SU-DHL-6 (cell line): ENCODE measurements around the gene SNX1.

Experiments used
- H2AFZ ChIP-seq: fragments of 200-600 bp; sonication (generic); 2 replicates; pipeline ENCODE4 v1.6.1; 2014; ENCODE audit warnings: low read depth, mild to moderate bottlenecking, moderate library complexity, mixed read lengths, antibody characterized with exemption, low read length; ENCODE audit not compliant: severe bottlenecking
- H3F3A ChIP-seq: fragments of 200-600 bp; shearing (Covaris generic); 2 replicates; pipeline ENCODE4 v1.6.0; 2016; ENCODE audit warnings: antibody characterized with exemption, mild to moderate bottlenecking; ENCODE audit not compliant: insufficient read depth
- H3K27ac ChIP-seq: fragments of 200-600 bp; sonication (generic); 2 replicates; pipeline ENCODE4 v1.5.1; 2016; ENCODE audit warnings: low read depth, mild to moderate bottlenecking, low read length, moderate library complexity, mixed read lengths
- H3K27me3 ChIP-seq: fragments of 200-600 bp; sonication (generic), shearing (Covaris generic); 2 replicates; pipeline ENCODE4 v1.6.0; 2014; ENCODE audit warnings: mild to moderate bottlenecking, low read length
- H3K36me3 ChIP-seq: fragments of 200-600 bp; sonication (generic); 2 replicates; pipeline ENCODE4 v1.6.1; 2014; ENCODE audit warnings: mild to moderate bottlenecking, low read length, mixed read lengths
- H3K4me2 ChIP-seq: fragments of 300-600, 200-600 bp; shearing (Covaris generic), sonication (generic); 2 replicates; pipeline ENCODE4 v1.6.0; 2014; ENCODE audit warnings: low read length, low read depth, mild to moderate bottlenecking; ENCODE audit not compliant: poor library complexity, severe bottlenecking
- H3K4me3 ChIP-seq: fragments of 200-600 bp; sonication (generic); 2 replicates; pipeline ENCODE4 v1.5.1; 2014; ENCODE audit warnings: antibody characterized with exemption, low read length, mild to moderate bottlenecking, mixed read lengths; ENCODE audit not compliant: insufficient read depth, poor library complexity, severe bottlenecking
- H3K79me2 ChIP-seq: fragments of 200-600 bp; sonication (generic); 2 replicates; pipeline ENCODE4 v1.6.1; 2014; ENCODE audit warnings: mild to moderate bottlenecking, low read length, moderate library complexity; ENCODE audit not compliant: insufficient read depth
- H3K9ac ChIP-seq: fragments of 200-600 bp; sonication (generic); 2 replicates; pipeline ENCODE4 v1.7.0; 2014; ENCODE audit warnings: mild to moderate bottlenecking, low read length
- H3K9me2 ChIP-seq: fragments of 200-600 bp; sonication (generic); replicated peaks from 2 replicates; pipeline ENCODE4 v1.6.1; 2014; ENCODE audit warnings: low read length; ENCODE audit not compliant: insufficient read depth
- H3K9me3 ChIP-seq: fragments of 200-600 bp; sonication (generic); 2 replicates; pipeline ENCODE4 v1.6.1; 2014; ENCODE audit warnings: low read length, mixed read lengths; ENCODE audit not compliant: insufficient read depth
- H4K20me1 ChIP-seq: fragments of 200-600 bp; sonication (generic); 2 replicates; pipeline ENCODE4 v1.6.1; 2014; ENCODE audit warnings: low read depth, mild to moderate bottlenecking, antibody characterized with exemption, low read length, moderate library complexity, mixed read lengths
- CTCF ChIP-seq: fragments of 200-600 bp; sonication (generic); IDR thresholded peaks from one replicate; pipeline ENCODE4 v1.5.1; 2017; ENCODE audit warnings: antibody characterized with exemption, mild to moderate bottlenecking, low read length, moderate library complexity; ENCODE audit not compliant: insufficient read depth, poor library complexity, severe bottlenecking
- EZH2phosphoT487 ChIP-seq: fragments of 200-600 bp; sonication (generic), shearing (Covaris generic); conservative IDR thresholded peaks from 2 replicates; pipeline ENCODE4 v1.6.1; 2018; ENCODE audit warnings: mild to moderate bottlenecking, antibody characterized with exemption, low read length, moderate library complexity, mixed read lengths

Gene SNX1

DNA sequence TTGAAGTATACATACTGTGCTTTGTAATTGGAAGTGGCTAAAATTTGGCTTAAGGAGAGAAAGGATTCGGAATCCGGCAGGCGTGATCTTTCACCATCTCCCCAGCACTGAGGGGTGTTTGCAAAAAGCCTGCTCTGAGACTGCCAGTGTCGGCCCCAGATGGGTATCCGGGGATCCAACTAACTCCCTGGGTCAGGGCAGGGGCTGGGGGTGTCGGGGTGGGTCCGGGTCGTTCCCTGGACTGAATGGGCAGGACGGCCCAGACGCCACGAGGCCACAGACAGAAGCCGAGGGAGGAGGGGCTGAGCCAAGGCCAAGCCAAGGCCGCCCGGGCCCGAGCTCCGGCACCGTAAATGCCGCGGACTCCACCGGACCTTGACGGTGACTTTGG lies 66.7 kb downstream of the SNX1 start:
- Histone ChIP-seq H3K9ac (peak overlapping the region; percentile 89), H4K20me1 (no peaks in the 10 kb centered on the region; the same call in 1 of the 2 replicates), H3K4me3 (peak overlapping the region; percentile 95), H3F3A (peaks cover 30% of the 10 kb centered on the region), H3K36me3 (peaks cover 6% of the 10 kb centered on the region; the same call in 1 of the 2 replicates), H3K79me2 (peaks cover 21% of the 10 kb centered on the region), H3K9me2 (no peaks in the 10 kb centered on the region), H3K9me3 (no peaks in the 10 kb centered on the region), H3K27me3 (no peaks in the 10 kb centered on the region), H3K27ac (peak overlapping the region; percentile 59), H2AFZ (no peak overlapping the region), H3K4me2 (peak overlapping the region; percentile 83)
- TF ChIP-seq EZH2phosphoT487 (no peak), CTCF (no peak)

GRCh38 chr15:64162869-64163658 lies 67.3 kb downstream of the SNX1 start, which contains the start of gene PPIB:
Gene PPIB, minus strand, starts transcription at chr15:64163022. Its CDS starts 36 bp downstream, at chr15:64162986.
- peaks cover 24% of the 10 kb centered on the region for H3F3A ChIP-seq

GRCh38 chr15:64163659-64164362 lies 68.0 kb downstream of the SNX1 start:
- Histone ChIP-seq H3K27ac (peak overlapping the region; percentile 72), H2AFZ (peak overlapping the region; percentile 85)
- TF ChIP-seq CTCF (no peak), EZH2phosphoT487 (no peak)

More at GRCh38 chr15:64162869-64163658, 67.3 kb downstream of the SNX1 start, which contains the start of gene PPIB:
- peak within 1 kb of the TSS; percentile 85 for H2AFZ ChIP-seq
- H3K27ac ChIP-seq, result peak within 1 kb of the TSS; percentile 72
- H3K36me3 ChIP-seq, result peaks cover 6% of the 10 kb centered on the region; the same call in 1 of the 2 replicates
- H3K79me2 ChIP-seq, result peaks cover 21% of the 10 kb centered on the region
- H3K9me2 ChIP-seq, result no peaks in the 10 kb centered on the region
- peak within 1 kb of the TSS; percentile 95 for H3K4me3 ChIP-seq
- no peaks in the 10 kb centered on the region for H3K27me3 ChIP-seq
- H3K9ac ChIP-seq, result peak within 1 kb of the TSS; percentile 89
- peak within 1 kb of the TSS; percentile 83 for H3K4me2 ChIP-seq
- TF ChIP-seq EZH2phosphoT487, result no peak
- TF ChIP-seq CTCF, result peak; percentile 18
- H3K9me3 ChIP-seq, result no peaks in the 10 kb centered on the region
- H4K20me1 ChIP-seq, result no peaks in the 10 kb centered on the region

More at GRCh38 chr15:64163659-64164362, 68.0 kb downstream of the SNX1 start:
- H3K9me2 ChIP-seq, result no peaks in the 10 kb centered on the region
- peaks cover 17% of the 10 kb centered on the region for H3F3A ChIP-seq
- peaks cover 21% of the 10 kb centered on the region for H3K79me2 ChIP-seq
- H3K9me3 ChIP-seq, result no peaks in the 10 kb centered on the region
- H3K36me3 ChIP-seq, result peaks cover 6% of the 10 kb centered on the region; the same call in 1 of the 2 replicates
- peak overlapping the region; percentile 52 for H3K4me3 ChIP-seq
- H3K9ac ChIP-seq, result peak overlapping the region; percentile 64
- H4K20me1 ChIP-seq, result no peaks in the 10 kb centered on the region
- H3K27me3 ChIP-seq, result no peaks in the 10 kb centered on the region
- peak overlapping the region; percentile 80 for H3K4me2 ChIP-seq
